ENCODE results near the gene TMEM273.

GRCh38 chr10:49120911-49121310 is 67.3 kb downstream of the TMEM273 start:
- TF ChIP-seq, protein P1, sequence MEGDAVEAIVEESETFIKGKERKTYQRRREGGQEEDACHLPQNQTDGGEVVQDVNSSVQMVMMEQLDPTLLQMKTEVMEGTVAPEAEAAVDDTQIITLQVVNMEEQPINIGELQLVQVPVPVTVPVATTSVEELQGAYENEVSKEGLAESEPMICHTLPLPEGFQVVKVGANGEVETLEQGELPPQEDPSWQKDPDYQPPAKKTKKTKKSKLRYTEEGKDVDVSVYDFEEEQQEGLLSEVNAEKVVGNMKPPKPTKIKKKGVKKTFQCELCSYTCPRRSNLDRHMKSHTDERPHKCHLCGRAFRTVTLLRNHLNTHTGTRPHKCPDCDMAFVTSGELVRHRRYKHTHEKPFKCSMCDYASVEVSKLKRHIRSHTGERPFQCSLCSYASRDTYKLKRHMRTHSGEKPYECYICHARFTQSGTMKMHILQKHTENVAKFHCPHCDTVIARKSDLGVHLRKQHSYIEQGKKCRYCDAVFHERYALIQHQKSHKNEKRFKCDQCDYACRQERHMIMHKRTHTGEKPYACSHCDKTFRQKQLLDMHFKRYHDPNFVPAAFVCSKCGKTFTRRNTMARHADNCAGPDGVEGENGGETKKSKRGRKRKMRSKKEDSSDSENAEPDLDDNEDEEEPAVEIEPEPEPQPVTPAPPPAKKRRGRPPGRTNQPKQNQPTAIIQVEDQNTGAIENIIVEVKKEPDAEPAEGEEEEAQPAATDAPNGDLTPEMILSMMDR (IDR thresholded peaks at IDR 0.05), result no peak
- TF ChIP-seq POLR2A (IDR thresholded peaks at IDR 0.05), result no peak

Data from lower leg skin (tissue), 3 donors.